ENCODE measurements around the gene AGPAT1. TPM values are rescaled to one million over a fixed set of nuclear protein-coding genes. Genes with fewer than 3 reads are reported as not detected.

AGPAT1 gene
- total RNA-seq, 1 donor from 2014 or later, result 43.0 TPM

DNA sequence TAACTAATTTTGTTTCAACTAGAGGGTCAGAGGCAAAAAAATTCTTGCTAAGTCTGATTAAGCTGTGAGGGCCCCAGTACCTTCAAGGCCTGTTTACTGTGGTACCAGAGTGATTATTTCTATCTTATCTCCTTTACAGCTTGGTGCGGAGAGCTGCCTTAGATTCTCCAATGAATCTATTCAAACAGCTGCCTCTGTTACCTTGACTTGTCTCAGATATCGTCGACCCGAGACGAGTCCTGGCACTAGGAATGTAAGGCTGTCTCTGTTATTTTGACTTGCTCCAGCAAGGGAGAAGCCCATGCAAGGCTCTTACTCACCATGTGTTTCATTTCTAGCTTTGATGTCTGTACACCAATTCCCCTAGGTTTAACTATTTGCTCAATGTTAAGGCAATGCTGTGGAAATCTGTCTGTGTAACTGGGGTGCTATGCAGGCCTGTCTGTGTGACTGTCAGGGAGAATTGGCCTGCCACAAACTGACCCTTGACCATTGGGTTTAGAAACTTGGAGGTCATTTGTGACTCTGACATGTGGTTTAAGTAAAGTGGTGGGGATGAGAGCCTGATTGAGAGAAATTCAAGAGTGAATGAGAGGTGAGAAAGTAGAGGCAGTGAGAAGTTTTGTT is 35.4 kb downstream of the AGPAT1 start:
- no peak overlapping the region for H3K4me3 ChIP-seq
- H3K27me3 ChIP-seq (ENCODE audit: low read depth), result no peaks in the 10 kb centered on the region
- no peak for TF ChIP-seq CTCF (IDR thresholded peaks at IDR 0.05; ENCODE audit: borderline replicate concordance)
- no peaks in the 10 kb centered on the region for H3K4me1 ChIP-seq
- H3K27ac ChIP-seq (replicated peaks), result no peak overlapping the region
- DNase-seq, result no peak
- no peaks in the 10 kb centered on the region for H3K9me3 ChIP-seq (replicated peaks)
- intact Hi-C loops (cut with micrococcal nuclease), result no loop called here
- no peaks in the 10 kb centered on the region for H3K36me3 ChIP-seq

- TF ChIP-seq CTCF (IDR thresholded peaks at IDR 0.05; ENCODE audit: borderline replicate concordance), result no peak
- intact Hi-C loops (cut with micrococcal nuclease), result no loop called here
- H3K9me3 ChIP-seq (replicated peaks), result no peaks in the 10 kb centered on the region
- H3K4me1 ChIP-seq, result no peaks in the 10 kb centered on the region
- no peak overlapping the region for H3K4me3 ChIP-seq
- no peaks in the 10 kb centered on the region for H3K27me3 ChIP-seq (ENCODE audit: low read depth)
- no peak overlapping the region for H3K27ac ChIP-seq (replicated peaks)
- H3K36me3 ChIP-seq, result no peaks in the 10 kb centered on the region
- no peak for DNase-seq
Measured at GRCh38 chr6:32139590-32139989, 36.3 kb downstream of the AGPAT1 start.

DNA sequence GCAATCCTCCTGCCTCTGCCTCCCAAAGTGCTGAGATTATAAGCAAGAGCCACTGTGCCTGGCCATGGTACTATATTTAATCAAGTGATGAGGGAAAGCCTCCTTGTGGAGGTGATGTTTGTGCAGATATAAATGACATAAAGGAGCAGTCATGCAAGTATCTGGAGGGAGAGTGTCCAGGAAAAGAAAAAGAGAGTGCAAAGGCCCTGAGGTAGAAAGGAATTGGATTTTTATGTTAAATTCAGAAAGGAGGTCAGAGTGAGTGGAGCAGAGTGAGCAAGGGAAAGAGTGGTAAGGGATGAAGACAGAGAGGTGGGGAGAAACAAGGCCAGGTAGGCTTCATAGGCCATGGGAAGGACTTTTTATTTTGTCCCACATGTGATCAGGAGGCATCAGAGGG is 38.4 kb downstream of the AGPAT1 start:
- Histone ChIP-seq H3K4me3 (no peak overlapping the region), H3K27me3 (ENCODE audit: low read depth) (peaks cover 7% of the 10 kb centered on the region), H3K9me3 (replicated peaks) (no peaks in the 10 kb centered on the region), H3K27ac (replicated peaks) (no peak overlapping the region), H3K4me1 (no peaks in the 10 kb centered on the region), H3K36me3 (no peaks in the 10 kb centered on the region)
- no peak for TF ChIP-seq CTCF (IDR thresholded peaks at IDR 0.05; ENCODE audit: borderline replicate concordance)
- intact Hi-C loops (cut with micrococcal nuclease), result no loop called here
- no peak for DNase-seq

- no peak for TF ChIP-seq CTCF (IDR thresholded peaks at IDR 0.05; ENCODE audit: borderline replicate concordance)
- H3K4me3 ChIP-seq, result no peak overlapping the region
- H3K4me1 ChIP-seq, result peaks cover 18% of the 10 kb centered on the region
- no peaks in the 10 kb centered on the region for H3K9me3 ChIP-seq (replicated peaks)
- no peak overlapping the region for H3K27ac ChIP-seq (replicated peaks)
- no peaks in the 10 kb centered on the region for H3K36me3 ChIP-seq
- intact Hi-C loops (cut with micrococcal nuclease), result no loop called here
- peaks cover 7% of the 10 kb centered on the region for H3K27me3 ChIP-seq (ENCODE audit: low read depth)
- DNase-seq, result no peak
Measured at GRCh38 chr6:32133786-32134185, 42.1 kb downstream of the AGPAT1 start.

DNA sequence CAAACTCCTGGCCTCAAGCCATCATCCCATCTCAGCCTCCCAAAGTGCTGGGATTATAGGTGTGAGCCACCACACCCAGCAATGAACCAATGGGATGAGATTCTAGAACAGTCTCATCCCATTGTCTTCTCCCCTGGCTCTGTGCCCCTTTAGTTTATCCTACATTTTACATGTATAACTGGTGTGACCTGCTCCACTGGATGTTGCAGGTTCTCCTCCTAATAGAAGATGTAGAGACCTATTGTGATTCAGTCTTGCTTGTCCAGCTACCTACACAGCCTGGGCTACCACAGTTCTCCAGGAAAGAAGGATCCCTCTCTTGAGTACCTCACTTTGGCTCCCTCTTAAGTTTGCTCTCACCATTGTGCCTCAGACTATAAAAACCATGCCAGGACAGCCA is 43.8 kb downstream of the AGPAT1 start:
- TF ChIP-seq CTCF (IDR thresholded peaks at IDR 0.05; ENCODE audit: borderline replicate concordance), result no peak
- Histone ChIP-seq H3K4me1 (peaks cover 31% of the 10 kb centered on the region), H3K36me3 (no peaks in the 10 kb centered on the region), H3K27me3 (ENCODE audit: low read depth) (peaks cover 7% of the 10 kb centered on the region), H3K9me3 (replicated peaks) (no peaks in the 10 kb centered on the region), H3K27ac (replicated peaks) (no peak overlapping the region), H3K4me3 (no peak overlapping the region)
- DNase-seq, result no peak
- intact Hi-C loops (cut with micrococcal nuclease), result no loop called here
